Testis (tissue), 2 donors: ENCODE results near the gene HMG20A.

Experiments
- CTCF ChIP-seq, 3 experiments: fragments of 450-650 bp in 2 of 3; fragments of 200-600 bp in 1 of 3; sonication (generic) in 1 of 3; IDR thresholded peaks; one replicate each; pipeline ENCODE4 v1.5.1; 2016 to 2019; ENCODE audit warnings: antibody characterized with exemption in 3 of 3, mild to moderate bottlenecking in 2 of 3, moderate library complexity in 1 of 3
- POLR2A ChIP-seq: fragments of 450-650 bp; IDR thresholded peaks from one replicate; pipeline ENCODE4 v1.6.1; 2017; ENCODE audit warnings: antibody characterized with exemption, mild to moderate bottlenecking, moderate library complexity

- TF ChIP-seq CTCF (IDR thresholded peaks at IDR 0.05) (no peak), POLR2A (no peak)
Observed at GRCh38 chr15:77416954-77417353, 3.7 kb upstream of the HMG20A start.
